NCI-H2107 treated with DMSO at 0.1 percent for 48 hours (cell line): Measurements from ENCODE around the gene RPH3AL.
A peak's percentile ranks its signal among the peaks of the same experiment; 100 is the strongest.

Source experiments
- DNase-seq: peaks from one replicate; lab custom pipeline; 2025; ENCODE audit not compliant: unreplicated experiment; lab: John Stamatoyannopoulos, UW

Gene RPH3AL

GRCh38 chr17:337022-337420, 15.6 kb downstream of the RPH3AL start:
- DNase-seq, result no peak

- no peak for DNase-seq
Measured at GRCh38 chr17:336110-337021, 16.2 kb downstream of the RPH3AL start.

GRCh38 chr17:335691-336090, 16.9 kb downstream of the RPH3AL start:
- DNase-seq, result peak; percentile 18

GRCh38 chr17:334974-335481, 17.6 kb downstream of the RPH3AL start:
- DNase-seq, result no peak

- no peak for DNase-seq
Measured at GRCh38 chr17:333626-334396, 18.8 kb downstream of the RPH3AL start.

- no peak for DNase-seq
Measured at GRCh38 chr17:332558-333322, 19.9 kb downstream of the RPH3AL start.

- no peak for DNase-seq
Measured at GRCh38 chr17:332023-332422, 20.6 kb downstream of the RPH3AL start.

GRCh38 chr17:330993-331701, 21.5 kb downstream of the RPH3AL start:
- DNase-seq, result no peak

GRCh38 chr17:329784-330420, 22.7 kb downstream of the RPH3AL start:
- DNase-seq, result no peak

GRCh38 chr17:327971-328370, 24.6 kb downstream of the RPH3AL start:
- no peak for DNase-seq

GRCh38 chr17:327296-327695, 25.3 kb downstream of the RPH3AL start:
- DNase-seq, result no peak

- DNase-seq, result no peak
Measured at GRCh38 chr17:326010-326621, 26.5 kb downstream of the RPH3AL start.

- no peak for DNase-seq
Measured at GRCh38 chr17:325270-326009, 27.2 kb downstream of the RPH3AL start.

GRCh38 chr17:323721-324571, 28.7 kb downstream of the RPH3AL start:
- DNase-seq, result no peak

GRCh38 chr17:323181-323580, 29.4 kb downstream of the RPH3AL start:
- DNase-seq, result no peak

GRCh38 chr17:322006-322780, 30.4 kb downstream of the RPH3AL start:
- no peak for DNase-seq

GRCh38 chr17:321386-321941, 31.1 kb downstream of the RPH3AL start:
- DNase-seq, result no peak
